K562 (cell line): ENCODE measurements around the gene YARS1. TPM values are rescaled to one million over a fixed set of nuclear protein-coding genes. Genes with fewer than 3 reads are reported as not detected.

Source experiments
- EP300 ChIP-seq: IDR thresholded peaks from 2 replicates; pipeline ENCODE4 v1.6.1; 2012; ENCODE audit warnings: low read length, improper control_type of control experiment
- GTF2E2 ChIP-seq: fragments of 200-800 bp; sonication (Bioruptor generic); IDR thresholded peaks from 2 replicates; pipeline ENCODE4 v1.6.1; 2016; ENCODE audit warnings: missing genetic modification characterization, missing compliant biosample characterization
- IRF9 ChIP-seq: fragments of 450-650 bp; IDR thresholded peaks from 2 replicates; pipeline ENCODE4 v1.6.1; 2016; ENCODE audit warnings: missing biosample characterization, missing genetic modification characterization
- MLLT1 ChIP-seq, 2 experiments: fragments of 450-650 bp; IDR thresholded peaks; 2 replicates each; pipeline ENCODE4 v1.6.1; 2016
- NCOA1 ChIP-seq: fragments of 450-650 bp; IDR thresholded peaks from 2 replicates; pipeline ENCODE4 v1.6.1; 2016; ENCODE audit warnings: low read depth
- NFIX ChIP-seq: fragments of 250-450 bp; sonication (Bioruptor Pico); IDR thresholded peaks from 2 replicates; pipeline ENCODE4 v1.4.0; 2020; ENCODE audit warnings: low read depth, mild to moderate bottlenecking, moderate library complexity
- NFRKB ChIP-seq: fragments of 450-650 bp; IDR thresholded peaks from 2 replicates; pipeline ENCODE4 v1.6.1; 2016; ENCODE audit warnings: low read depth
- POLR2B ChIP-seq: fragments of 450-650 bp; IDR thresholded peaks from 2 replicates; pipeline ENCODE4 v1.6.1; 2018; ENCODE audit warnings: low read depth; ENCODE audit not compliant: partially characterized antibody
- RBM15 ChIP-seq: fragments of 200-400 bp; formaldehyde crosslinking; IDR thresholded peaks from 2 replicates; pipeline ENCODE4 v1.6.1; 2018; ENCODE audit warnings: mild to moderate bottlenecking, low read length, moderate library complexity; ENCODE audit not compliant: insufficient read depth
- ZNF12 ChIP-seq: sonication (generic); formaldehyde crosslinking; IDR thresholded peaks from 2 replicates; pipeline ENCODE4 v1.4.0; 2020; ENCODE audit warnings: mild to moderate bottlenecking, missing genetic modification reagents
- polyA plus RNA-seq, 8 experiments: library from polyadenylated mRNA; depleted of rRNA in 4 of 8; stranded (reverse) in 5 of 8; unstranded in 3 of 8; fragments of >200 nt; fragmentation: Nextera tagmentation in 2 of 8; fragmentation: Illumina TruSeq in 1 of 8; extraction: Ambion mirVana in 2 of 8; extraction: Trizol in 1 of 8; gene quantifications; 2 replicates each; pipeline versions ENCODE4 v1.2.1 to v1.2.3, GENCODE V29; 2011 to 2014; ENCODE audit warnings: inconsistent platforms in 1 of 8, missing spikeins in 1 of 8
- total RNA-seq, 7 experiments: library from RNA; depleted of rRNA in 6 of 7; stranded (reverse); fragments of >200 nt in 6 of 7; fragmentation: Illumina TruSeq in 2 of 7; extraction: Trizol in 2 of 7; gene quantifications; 2 replicates each; pipeline versions ENCODE4 v1.2.1 to v1.2.3, GENCODE V29; 2011 to 2021; ENCODE audit warnings: low replicate concordance in 1 of 7
- TF ChIP-seq, protein P1 (sequence below): fragments of 200-800 bp; sonication (Bioruptor generic); IDR thresholded peaks from 2 replicates; pipeline ENCODE4 v1.6.1; 2017; ENCODE audit warnings: missing genetic modification characterization, missing compliant biosample characterization
- TF ChIP-seq, protein P2 (sequence below): IDR thresholded peaks from 2 replicates; pipeline ENCODE4 v1.6.1; 2014; ENCODE audit warnings: antibody characterized with exemption
- TF ChIP-seq, protein P3 (sequence below): sonication (generic); formaldehyde crosslinking; IDR thresholded peaks from 2 replicates; pipeline ENCODE4 v1.8.0; 2022; ENCODE audit warnings: mild to moderate bottlenecking, missing genetic modification reagents
- TF ChIP-seq, protein P4 (sequence below): fragments of 450-650 bp; IDR thresholded peaks from 2 replicates; pipeline ENCODE4 v1.7.1; 2018; ENCODE audit warnings: mild to moderate bottlenecking, low read depth; ENCODE audit not compliant: partially characterized antibody

The YARS1 gene
- total and polyA plus RNA-seq, 9 of the 15 experiments (the other 6 are each of a cell fraction or from before 2014, with no cell fraction given): 66.2 to 336 (median 201) TPM

- TF ChIP-seq, protein P1, sequence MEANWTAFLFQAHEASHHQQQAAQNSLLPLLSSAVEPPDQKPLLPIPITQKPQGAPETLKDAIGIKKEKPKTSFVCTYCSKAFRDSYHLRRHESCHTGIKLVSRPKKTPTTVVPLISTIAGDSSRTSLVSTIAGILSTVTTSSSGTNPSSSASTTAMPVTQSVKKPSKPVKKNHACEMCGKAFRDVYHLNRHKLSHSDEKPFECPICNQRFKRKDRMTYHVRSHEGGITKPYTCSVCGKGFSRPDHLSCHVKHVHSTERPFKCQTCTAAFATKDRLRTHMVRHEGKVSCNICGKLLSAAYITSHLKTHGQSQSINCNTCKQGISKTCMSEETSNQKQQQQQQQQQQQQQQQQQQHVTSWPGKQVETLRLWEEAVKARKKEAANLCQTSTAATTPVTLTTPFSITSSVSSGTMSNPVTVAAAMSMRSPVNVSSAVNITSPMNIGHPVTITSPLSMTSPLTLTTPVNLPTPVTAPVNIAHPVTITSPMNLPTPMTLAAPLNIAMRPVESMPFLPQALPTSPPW (CRISPR knock-in tag): peak; percentile 93
- TF ChIP-seq POLR2B: peak; percentile 79
- TF ChIP-seq, protein P2, sequence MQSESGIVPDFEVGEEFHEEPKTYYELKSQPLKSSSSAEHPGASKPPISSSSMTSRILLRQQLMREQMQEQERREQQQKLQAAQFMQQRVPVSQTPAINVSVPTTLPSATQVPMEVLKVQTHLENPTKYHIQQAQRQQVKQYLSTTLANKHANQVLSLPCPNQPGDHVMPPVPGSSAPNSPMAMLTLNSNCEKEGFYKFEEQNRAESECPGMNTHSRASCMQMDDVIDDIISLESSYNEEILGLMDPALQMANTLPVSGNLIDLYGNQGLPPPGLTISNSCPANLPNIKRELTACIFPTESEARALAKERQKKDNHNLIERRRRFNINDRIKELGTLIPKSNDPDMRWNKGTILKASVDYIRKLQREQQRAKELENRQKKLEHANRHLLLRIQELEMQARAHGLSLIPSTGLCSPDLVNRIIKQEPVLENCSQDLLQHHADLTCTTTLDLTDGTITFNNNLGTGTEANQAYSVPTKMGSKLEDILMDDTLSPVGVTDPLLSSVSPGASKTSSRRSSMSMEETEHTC: peak; percentile 98
- TF ChIP-seq MLLT1 (IDR thresholded peaks at IDR 0.05): peak; percentile 65 to 100; a peak in 3 of 4 replicates
- peak; percentile 94 for TF ChIP-seq EP300
- peak; percentile 79 for TF ChIP-seq GTF2E2 (tag)
- TF ChIP-seq, protein P3, sequence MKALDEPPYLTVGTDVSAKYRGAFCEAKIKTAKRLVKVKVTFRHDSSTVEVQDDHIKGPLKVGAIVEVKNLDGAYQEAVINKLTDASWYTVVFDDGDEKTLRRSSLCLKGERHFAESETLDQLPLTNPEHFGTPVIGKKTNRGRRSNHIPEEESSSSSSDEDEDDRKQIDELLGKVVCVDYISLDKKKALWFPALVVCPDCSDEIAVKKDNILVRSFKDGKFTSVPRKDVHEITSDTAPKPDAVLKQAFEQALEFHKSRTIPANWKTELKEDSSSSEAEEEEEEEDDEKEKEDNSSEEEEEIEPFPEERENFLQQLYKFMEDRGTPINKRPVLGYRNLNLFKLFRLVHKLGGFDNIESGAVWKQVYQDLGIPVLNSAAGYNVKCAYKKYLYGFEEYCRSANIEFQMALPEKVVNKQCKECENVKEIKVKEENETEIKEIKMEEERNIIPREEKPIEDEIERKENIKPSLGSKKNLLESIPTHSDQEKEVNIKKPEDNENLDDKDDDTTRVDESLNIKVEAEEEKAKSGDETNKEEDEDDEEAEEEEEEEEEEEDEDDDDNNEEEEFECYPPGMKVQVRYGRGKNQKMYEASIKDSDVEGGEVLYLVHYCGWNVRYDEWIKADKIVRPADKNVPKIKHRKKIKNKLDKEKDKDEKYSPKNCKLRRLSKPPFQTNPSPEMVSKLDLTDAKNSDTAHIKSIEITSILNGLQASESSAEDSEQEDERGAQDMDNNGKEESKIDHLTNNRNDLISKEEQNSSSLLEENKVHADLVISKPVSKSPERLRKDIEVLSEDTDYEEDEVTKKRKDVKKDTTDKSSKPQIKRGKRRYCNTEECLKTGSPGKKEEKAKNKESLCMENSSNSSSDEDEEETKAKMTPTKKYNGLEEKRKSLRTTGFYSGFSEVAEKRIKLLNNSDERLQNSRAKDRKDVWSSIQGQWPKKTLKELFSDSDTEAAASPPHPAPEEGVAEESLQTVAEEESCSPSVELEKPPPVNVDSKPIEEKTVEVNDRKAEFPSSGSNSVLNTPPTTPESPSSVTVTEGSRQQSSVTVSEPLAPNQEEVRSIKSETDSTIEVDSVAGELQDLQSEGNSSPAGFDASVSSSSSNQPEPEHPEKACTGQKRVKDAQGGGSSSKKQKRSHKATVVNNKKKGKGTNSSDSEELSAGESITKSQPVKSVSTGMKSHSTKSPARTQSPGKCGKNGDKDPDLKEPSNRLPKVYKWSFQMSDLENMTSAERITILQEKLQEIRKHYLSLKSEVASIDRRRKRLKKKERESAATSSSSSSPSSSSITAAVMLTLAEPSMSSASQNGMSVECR (CRISPR knock-in tag): peak; percentile 100
- TF ChIP-seq ZNF12: no peak; the same call in 1 of the 2 replicates
- TF ChIP-seq NFRKB: no peak; the same call in none of the 2 replicates
- TF ChIP-seq, protein P4, sequence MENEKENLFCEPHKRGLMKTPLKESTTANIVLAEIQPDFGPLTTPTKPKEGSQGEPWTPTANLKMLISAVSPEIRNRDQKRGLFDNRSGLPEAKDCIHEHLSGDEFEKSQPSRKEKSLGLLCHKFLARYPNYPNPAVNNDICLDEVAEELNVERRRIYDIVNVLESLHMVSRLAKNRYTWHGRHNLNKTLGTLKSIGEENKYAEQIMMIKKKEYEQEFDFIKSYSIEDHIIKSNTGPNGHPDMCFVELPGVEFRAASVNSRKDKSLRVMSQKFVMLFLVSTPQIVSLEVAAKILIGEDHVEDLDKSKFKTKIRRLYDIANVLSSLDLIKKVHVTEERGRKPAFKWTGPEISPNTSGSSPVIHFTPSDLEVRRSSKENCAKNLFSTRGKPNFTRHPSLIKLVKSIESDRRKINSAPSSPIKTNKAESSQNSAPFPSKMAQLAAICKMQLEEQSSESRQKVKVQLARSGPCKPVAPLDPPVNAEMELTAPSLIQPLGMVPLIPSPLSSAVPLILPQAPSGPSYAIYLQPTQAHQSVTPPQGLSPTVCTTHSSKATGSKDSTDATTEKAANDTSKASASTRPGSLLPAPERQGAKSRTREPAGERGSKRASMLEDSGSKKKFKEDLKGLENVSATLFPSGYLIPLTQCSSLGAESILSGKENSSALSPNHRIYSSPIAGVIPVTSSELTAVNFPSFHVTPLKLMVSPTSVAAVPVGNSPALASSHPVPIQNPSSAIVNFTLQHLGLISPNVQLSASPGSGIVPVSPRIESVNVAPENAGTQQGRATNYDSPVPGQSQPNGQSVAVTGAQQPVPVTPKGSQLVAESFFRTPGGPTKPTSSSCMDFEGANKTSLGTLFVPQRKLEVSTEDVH: peak; percentile 30
- TF ChIP-seq IRF9 (tag): peak; percentile 98
- TF ChIP-seq NCOA1: no peak
- TF ChIP-seq RBM15: no peak; the same call in 1 of the 2 replicates
- no peak for TF ChIP-seq NFIX (CRISPR knock-in tag)
Observed at GRCh38 chr1:32817159-32817814, at the start of gene YARS1, which contains the start of gene S100PBP (continued).
